ENCODE results near the gene SH3PXD2A. TPM values are rescaled to one million over a fixed set of nuclear protein-coding genes. Genes with fewer than 3 reads are reported as not detected.

SH3PXD2A gene
- total RNA-seq, 4 donors from 2014 or later: 26.5 to 56.9 (median 33.3) TPM

DNA sequence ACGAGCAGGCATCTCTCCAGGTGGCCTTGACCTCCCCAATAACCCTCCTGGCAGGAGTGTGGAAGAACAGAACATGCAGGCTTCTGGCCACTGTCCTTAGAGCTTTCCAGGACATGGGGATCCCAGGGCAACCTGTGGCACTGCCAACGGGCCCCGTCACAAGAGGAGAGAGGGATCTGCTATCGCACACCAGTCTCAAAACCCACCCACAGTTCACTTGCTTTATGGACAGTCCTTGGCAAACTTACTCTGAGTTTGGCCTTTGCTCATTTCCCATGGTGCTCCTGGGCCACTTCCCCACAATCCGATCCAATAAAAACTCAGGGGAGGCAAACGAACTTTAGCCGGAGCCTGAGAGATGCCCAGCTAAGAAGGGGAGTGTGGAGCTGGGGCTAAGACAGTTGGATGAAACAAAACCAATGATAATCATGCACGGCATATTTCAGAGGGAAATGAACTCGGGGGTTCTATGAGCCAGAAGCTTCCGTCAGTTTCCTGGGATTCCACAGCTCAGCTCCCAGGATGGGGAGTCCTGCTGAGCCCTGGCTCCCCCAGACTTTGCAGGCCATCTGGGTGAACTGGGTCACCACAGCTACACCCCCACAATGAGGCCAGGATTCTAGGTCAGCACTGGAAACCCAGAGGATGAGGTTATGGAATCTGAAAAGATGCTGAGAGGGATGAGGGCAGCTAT is 203.4 kb downstream of the SH3PXD2A start:
- in situ Hi-C loops (cut with MboI; ENCODE audit: low pct_ligation_motif_present in 1 of 4, low pct_unique_long_range_greater_than_20kb in 1 of 4, low sequenced_read_pairs in 3 of 4): no loop called here
- 33 to 47% methylated on average over 4 to 10 of the region's 10 CpGs for WGBS, 2 donors (ENCODE audit: low coverage in 1 of 2)
- no peaks in the 10 kb centered on the region for H3K9me3 ChIP-seq
- H3K4me3 ChIP-seq: no peak overlapping the region
- TF ChIP-seq EP300 (IDR thresholded peaks at IDR 0.05; ENCODE audit: low read depth) (no peak), POLR2AphosphoS5 (IDR thresholded peaks at IDR 0.05) (peak; percentile 18 to 47 (median 31)), POLR2A (IDR thresholded peaks at IDR 0.05) (peak; percentile 32)
- TF ChIP-seq, protein P1, sequence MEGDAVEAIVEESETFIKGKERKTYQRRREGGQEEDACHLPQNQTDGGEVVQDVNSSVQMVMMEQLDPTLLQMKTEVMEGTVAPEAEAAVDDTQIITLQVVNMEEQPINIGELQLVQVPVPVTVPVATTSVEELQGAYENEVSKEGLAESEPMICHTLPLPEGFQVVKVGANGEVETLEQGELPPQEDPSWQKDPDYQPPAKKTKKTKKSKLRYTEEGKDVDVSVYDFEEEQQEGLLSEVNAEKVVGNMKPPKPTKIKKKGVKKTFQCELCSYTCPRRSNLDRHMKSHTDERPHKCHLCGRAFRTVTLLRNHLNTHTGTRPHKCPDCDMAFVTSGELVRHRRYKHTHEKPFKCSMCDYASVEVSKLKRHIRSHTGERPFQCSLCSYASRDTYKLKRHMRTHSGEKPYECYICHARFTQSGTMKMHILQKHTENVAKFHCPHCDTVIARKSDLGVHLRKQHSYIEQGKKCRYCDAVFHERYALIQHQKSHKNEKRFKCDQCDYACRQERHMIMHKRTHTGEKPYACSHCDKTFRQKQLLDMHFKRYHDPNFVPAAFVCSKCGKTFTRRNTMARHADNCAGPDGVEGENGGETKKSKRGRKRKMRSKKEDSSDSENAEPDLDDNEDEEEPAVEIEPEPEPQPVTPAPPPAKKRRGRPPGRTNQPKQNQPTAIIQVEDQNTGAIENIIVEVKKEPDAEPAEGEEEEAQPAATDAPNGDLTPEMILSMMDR (IDR thresholded peaks at IDR 0.05): no peak
- H3K27me3 ChIP-seq: no peaks in the 10 kb centered on the region
- H3K36me3 ChIP-seq: no peaks in the 10 kb centered on the region
- H3K4me1 ChIP-seq: peaks cover 48 to 68% (median 58%) of the 10 kb centered on the region in 4 donors
- DNase-seq: peak; percentile 61
- intact Hi-C loops (cut with DNase I; ENCODE audit: low total_unique reads): no loop called here
- peak overlapping the region; percentile 78 to 86 (median 82) for H3K27ac ChIP-seq

DNA sequence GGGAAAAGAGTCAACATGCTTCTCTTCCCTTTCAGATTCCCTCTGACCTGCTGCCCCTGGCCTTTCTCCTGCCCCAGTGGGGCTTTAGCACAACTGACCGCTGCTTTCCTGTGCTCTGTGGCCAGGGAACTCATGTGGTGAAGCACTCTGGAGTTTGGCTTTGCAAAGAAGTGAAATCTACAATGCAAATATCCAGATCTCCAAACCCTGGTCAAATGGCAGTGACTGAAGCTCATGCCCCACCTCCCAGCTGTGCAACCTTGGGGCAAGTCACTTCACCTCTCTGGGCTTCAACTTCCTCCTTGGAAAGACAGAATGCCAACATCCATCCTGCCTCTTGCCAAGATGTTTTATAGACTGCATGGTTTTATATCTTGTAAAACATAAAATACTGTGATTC is 204.0 kb downstream of the SH3PXD2A start:
- H3K36me3 ChIP-seq: no peaks in the 10 kb centered on the region
- TF ChIP-seq POLR2A (IDR thresholded peaks at IDR 0.05) (no peak), POLR2AphosphoS5 (IDR thresholded peaks at IDR 0.05) (no peak), EP300 (IDR thresholded peaks at IDR 0.05; ENCODE audit: low read depth) (no peak)
- TF ChIP-seq, protein P1 (IDR thresholded peaks at IDR 0.05): no peak
- in situ Hi-C loops (cut with MboI; ENCODE audit: low pct_ligation_motif_present in 1 of 4, low pct_unique_long_range_greater_than_20kb in 1 of 4, low sequenced_read_pairs in 3 of 4) (no loop called here), intact Hi-C loops (cut with DNase I; ENCODE audit: low total_unique reads) (no loop called here)
- peaks cover 48 to 68% (median 58%) of the 10 kb centered on the region in 4 donors for H3K4me1 ChIP-seq
- H3K27me3 ChIP-seq: no peaks in the 10 kb centered on the region
- peak overlapping the region; percentile 78 to 86 (median 82) for H3K27ac ChIP-seq
- WGBS, 2 donors (ENCODE audit: low coverage in 1 of 2): 90% methylated on average over 1 of the region's 1 CpG; no CpG with 5 or more reads in 1 of the 2 donors
- DNase-seq: no peak
- no peak overlapping the region for H3K4me3 ChIP-seq
- H3K9me3 ChIP-seq: no peaks in the 10 kb centered on the region

DNA sequence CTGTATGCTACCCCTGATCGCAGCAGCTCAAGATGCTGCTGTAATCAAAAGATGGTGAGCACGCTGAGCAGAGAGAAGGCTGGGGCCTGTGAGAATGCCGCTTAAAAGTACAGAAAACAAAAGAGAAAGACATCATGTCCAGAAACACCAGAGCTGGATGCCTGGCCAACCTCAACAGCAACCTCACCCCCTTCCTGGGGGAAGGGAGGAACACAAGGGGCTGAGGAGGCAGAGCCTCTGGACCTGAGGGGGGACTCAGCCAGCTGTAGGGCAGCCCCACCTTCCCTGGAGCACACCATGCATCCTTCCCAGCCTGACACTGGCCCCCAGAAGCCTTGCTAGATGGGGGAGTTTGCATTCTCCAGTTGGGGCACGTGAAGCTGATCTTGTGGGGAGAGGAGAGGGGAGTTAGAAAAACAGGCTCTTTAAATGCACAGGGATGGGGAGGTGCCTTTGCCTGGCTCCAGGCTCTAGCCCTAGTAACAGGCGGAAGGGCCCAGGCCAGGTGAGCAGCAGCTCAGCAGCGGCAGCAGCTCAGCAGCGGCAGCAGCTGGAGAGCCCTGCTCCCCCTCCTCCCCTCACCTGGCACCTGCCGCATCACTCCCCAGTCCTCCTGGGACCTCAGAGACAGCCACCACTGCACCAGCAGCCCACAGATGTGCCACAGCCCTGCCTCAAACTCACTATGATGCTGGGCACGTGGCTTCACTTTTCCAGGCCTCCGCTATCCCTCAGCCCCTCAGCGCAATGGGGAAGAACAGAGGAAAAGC is 205.5 kb downstream of the SH3PXD2A start:
- intact Hi-C loops (cut with DNase I; ENCODE audit: low total_unique reads) (no loop called here), in situ Hi-C loops (cut with MboI; ENCODE audit: low pct_ligation_motif_present in 1 of 4, low pct_unique_long_range_greater_than_20kb in 1 of 4, low sequenced_read_pairs in 3 of 4) (no loop called here)
- H3K27ac ChIP-seq: peak overlapping the region; percentile 53 to 86 (median 82)
- H3K27me3 ChIP-seq: no peaks in the 10 kb centered on the region
- WGBS, 2 donors (ENCODE audit: low coverage in 1 of 2): 82 to 100% methylated on average over 1 to 11 of the region's 11 CpGs
- peaks cover 48 to 79% (median 59%) of the 10 kb centered on the region in 4 donors for H3K4me1 ChIP-seq
- H3K9me3 ChIP-seq: no peaks in the 10 kb centered on the region
- DNase-seq: no peak
- H3K4me3 ChIP-seq: no peak overlapping the region
- no peaks in the 10 kb centered on the region for H3K36me3 ChIP-seq
- TF ChIP-seq, protein P1 (IDR thresholded peaks at IDR 0.05): no peak
- no peak for TF ChIP-seq POLR2AphosphoS5 (IDR thresholded peaks at IDR 0.05)
- TF ChIP-seq POLR2A (IDR thresholded peaks at IDR 0.05): no peak
- TF ChIP-seq EP300 (IDR thresholded peaks at IDR 0.05; ENCODE audit: low read depth): no peak
